Activated naive CD4-positive, alpha-beta T cell treated with anti-CD3 and anti-CD28 coated beads, Interleukin-2, amount 10 ng/mL, durations not matched to agents 7 days and 5 days (primary cell): ENCODE results near the gene CD2BP2.
"Not testable (repeated sequence)": the region's sequence is repeated elsewhere in the genome, so short reads cannot be mapped to it uniquely, and the experiment has no call there.

Experiments
- CTCF ChIA-PET: fragments of 350-600 bp; sonication (Branson Sonifier 250); formaldehyde crosslinking; loops from one replicate; lab custom pipeline; 2021; ENCODE audit warnings: antibody characterized with exemption; lab: Charles Lee
- DNase-seq: peaks from one replicate; pipeline ENCODE4 v3.0.0-alpha.2; 2020
- H3K27ac Mint-ChIP-seq: one replicate; pipeline ENCODE4 v1.8.0; 2021; ENCODE audit warnings: mild to moderate bottlenecking, moderate library complexity, mixed read lengths
- H3K27me3 Mint-ChIP-seq: one replicate; pipeline ENCODE4 v1.8.0; 2021; ENCODE audit warnings: mild to moderate bottlenecking, mixed read lengths
- H3K36me3 Mint-ChIP-seq: one replicate; pipeline ENCODE4 v1.8.0; 2021; ENCODE audit warnings: mixed read lengths
- H3K4me1 Mint-ChIP-seq: one replicate; pipeline ENCODE4 v1.8.0; 2021; ENCODE audit warnings: mixed read lengths
- H3K4me3 Mint-ChIP-seq: one replicate; pipeline ENCODE4 v1.8.0; 2021; ENCODE audit warnings: mild to moderate bottlenecking, moderate library complexity, mixed read lengths
- H3K9me3 Mint-ChIP-seq: one replicate; pipeline ENCODE4 v1.8.0; 2021; ENCODE audit warnings: mixed read lengths

Gene CD2BP2

DNA sequence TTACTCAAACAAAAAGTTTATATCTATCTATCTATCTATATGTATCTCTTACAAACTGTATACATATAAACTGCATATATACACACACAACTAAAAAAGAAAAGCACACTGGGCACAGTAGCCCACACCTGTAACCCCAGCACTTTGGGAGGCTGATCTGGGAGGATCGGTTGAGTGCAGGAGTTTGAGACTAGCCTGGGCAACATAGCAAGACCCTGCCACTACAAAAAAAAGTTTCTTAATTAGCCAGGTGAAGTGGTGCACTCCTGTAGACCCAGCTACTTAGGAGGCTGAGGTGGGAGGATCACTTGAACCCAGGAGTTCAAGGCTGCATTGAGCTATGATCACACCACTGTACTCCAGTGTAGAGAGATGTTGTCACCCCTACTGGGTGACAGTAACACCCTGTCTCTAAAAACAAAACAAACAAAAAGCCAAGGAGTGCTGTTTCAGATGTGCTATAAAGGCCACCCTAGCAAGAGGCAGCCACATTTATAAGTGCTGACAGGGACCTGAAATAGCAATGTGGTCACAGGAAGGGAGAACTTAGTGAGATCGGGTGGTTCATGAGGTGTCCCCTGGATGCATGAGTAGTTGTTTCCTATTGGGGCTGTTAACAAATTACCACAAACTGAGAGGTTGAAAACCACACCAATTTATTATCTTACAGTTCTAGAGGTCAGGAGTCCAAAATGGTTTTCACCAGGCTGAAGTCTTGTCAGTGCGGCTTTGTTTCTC, 4.8 kb downstream of the CD2BP2 start:
- no peaks in the 10 kb centered on the region for H3K9me3 Mint-ChIP-seq
- CTCF ChIA-PET = no interaction called here
- DNase-seq = no peak
- no peak overlapping the region for H3K4me3 Mint-ChIP-seq
- H3K36me3 Mint-ChIP-seq = peaks cover 39% of the 10 kb centered on the region
- H3K27me3 Mint-ChIP-seq = no peaks in the 10 kb centered on the region
- H3K4me1 Mint-ChIP-seq = peaks cover 24% of the 10 kb centered on the region
- peak overlapping the region; percentile 13 for H3K27ac Mint-ChIP-seq

- no peaks in the 10 kb centered on the region for H3K27me3 Mint-ChIP-seq
- H3K4me3 Mint-ChIP-seq = no peak overlapping the region
- CTCF ChIA-PET = no interaction called here
- H3K36me3 Mint-ChIP-seq = peaks cover 36% of the 10 kb centered on the region
- peak overlapping the region; percentile 65 for H3K27ac Mint-ChIP-seq
- no peaks in the 10 kb centered on the region for H3K9me3 Mint-ChIP-seq
- peaks cover 20% of the 10 kb centered on the region for H3K4me1 Mint-ChIP-seq
- DNase-seq = no peak
These were observed 5.4 kb downstream of the CD2BP2 start for GRCh38 chr16:30349675-30350074.

DNA sequence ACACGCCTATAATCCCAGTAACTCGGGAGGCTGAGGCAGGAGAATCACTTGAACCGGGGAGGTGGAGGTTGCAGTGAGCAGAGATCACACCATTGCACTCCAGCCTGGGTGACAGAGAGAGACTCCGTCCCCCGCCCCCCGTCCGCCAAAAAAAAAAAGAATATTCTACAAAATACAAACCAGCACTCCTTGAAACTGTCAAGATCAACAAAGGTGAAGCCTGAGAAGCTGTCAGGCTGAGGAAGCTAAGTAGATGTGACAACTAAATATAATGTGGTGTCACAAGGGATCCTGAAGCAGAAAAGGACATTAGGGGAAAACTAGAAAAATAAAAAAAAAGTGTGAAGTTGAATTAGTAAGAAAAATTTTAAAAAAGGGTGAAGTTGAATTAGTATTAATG, 6.2 kb downstream of the CD2BP2 start:
- peaks cover 13% of the 10 kb centered on the region for H3K4me1 Mint-ChIP-seq
- no peaks in the 10 kb centered on the region for H3K9me3 Mint-ChIP-seq
- DNase-seq = no peak
- no peak overlapping the region for H3K27ac Mint-ChIP-seq
- no peak overlapping the region for H3K4me3 Mint-ChIP-seq
- no peaks in the 10 kb centered on the region for H3K27me3 Mint-ChIP-seq
- H3K36me3 Mint-ChIP-seq = peaks cover 30% of the 10 kb centered on the region
- CTCF ChIA-PET = no interaction called here

DNA sequence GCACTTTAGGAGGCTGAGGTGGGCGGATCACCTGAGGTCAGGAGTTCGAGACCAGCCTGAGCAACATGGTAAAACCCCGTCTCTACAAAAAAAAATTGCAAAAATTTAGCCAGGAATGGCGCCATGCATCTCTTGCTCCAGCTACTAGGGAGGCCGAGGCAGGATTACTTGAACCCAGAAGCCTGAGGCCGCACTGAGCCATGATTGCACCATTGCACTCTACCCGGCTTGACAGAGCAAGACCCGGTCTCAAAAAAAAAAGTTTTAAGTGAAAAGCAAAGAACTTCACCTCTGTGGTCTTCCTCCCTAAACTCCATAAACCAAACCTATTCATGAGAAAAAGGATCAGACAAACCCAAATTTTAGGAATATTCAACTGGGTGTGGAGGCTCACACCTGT, 7.0 kb downstream of the CD2BP2 start:
- Mint-ChIP-seq H3K9me3 (no peaks in the 10 kb centered on the region), H3K27ac (no peak overlapping the region), H3K4me1 (peaks cover 7% of the 10 kb centered on the region), H3K4me3 (no peak overlapping the region), H3K36me3 (peaks cover 27% of the 10 kb centered on the region), H3K27me3 (no peaks in the 10 kb centered on the region)
- no peak for DNase-seq
- CTCF ChIA-PET = interaction anchor here (2.1 kb wide), 1 partner anchor 62 kb away, joined by 8 read pairs; no protein-coding TSS in a partner anchor

GRCh38 chr16:30346286-30346685, 8.8 kb downstream of the CD2BP2 start:
- Mint-ChIP-seq H3K36me3 (peaks cover 12% of the 10 kb centered on the region), H3K9me3 (no peaks in the 10 kb centered on the region), H3K4me1 (peaks cover 4% of the 10 kb centered on the region), H3K27ac (no peak overlapping the region), H3K4me3 (no peak overlapping the region), H3K27me3 (no peaks in the 10 kb centered on the region)
- CTCF ChIA-PET = interaction anchor here (1.2 to 2.1 kb wide), 2 partner anchors 10 to 63 kb away, joined by 3 to 8 read pairs; no protein-coding TSS in a partner anchor
- DNase-seq = no peak

- H3K27ac Mint-ChIP-seq, DNase-seq, CTCF ChIA-PET, H3K27me3 Mint-ChIP-seq, H3K4me3 Mint-ChIP-seq, H3K4me1 Mint-ChIP-seq, H3K36me3 Mint-ChIP-seq, H3K9me3 Mint-ChIP-seq: not testable (repeated sequence)
These were observed 11.7 kb downstream of the CD2BP2 start for GRCh38 chr16:30343491-30343820.

- Mint-ChIP-seq H3K4me3 (no peak overlapping the region), H3K9me3 (no peaks in the 10 kb centered on the region), H3K27ac (no peak overlapping the region), H3K36me3 (no peaks in the 10 kb centered on the region), H3K27me3 (no peaks in the 10 kb centered on the region), H3K4me1 (peaks cover 9% of the 10 kb centered on the region)
- DNase-seq = no peak
- CTCF ChIA-PET = interaction anchor here (1.2 kb wide), 1 partner anchor 27 kb away, joined by 3 read pairs; the partner anchor contains the start of gene TBC1D10B
These were observed 12.2 kb downstream of the CD2BP2 start for GRCh38 chr16:30342751-30343490.

DNA sequence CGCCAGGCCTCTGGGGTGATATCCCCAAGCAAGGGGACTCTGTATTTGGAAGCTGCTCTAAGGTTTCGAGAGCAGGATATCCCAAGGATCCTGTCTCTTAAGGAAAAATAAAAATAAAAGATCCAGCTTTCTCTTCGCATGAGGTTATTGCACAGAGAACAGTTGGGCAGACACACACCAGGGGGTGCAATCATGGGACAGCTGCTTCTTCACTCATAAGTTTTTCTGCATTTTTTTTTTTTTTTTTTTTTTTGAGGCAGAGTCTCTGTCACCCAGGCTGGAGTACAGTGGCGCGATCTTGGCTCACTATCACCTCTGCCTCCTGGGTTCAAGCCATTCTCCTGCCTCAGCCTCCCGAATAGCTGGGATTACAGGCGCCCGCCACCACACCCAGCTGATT, 13.1 kb downstream of the CD2BP2 start:
- DNase-seq, H3K4me3 Mint-ChIP-seq, H3K36me3 Mint-ChIP-seq, H3K27ac Mint-ChIP-seq, H3K27me3 Mint-ChIP-seq, H3K9me3 Mint-ChIP-seq, H3K4me1 Mint-ChIP-seq: not testable (repeated sequence)
- CTCF ChIA-PET = interaction anchor here (1.2 to 1.5 kb wide), 2 partner anchors 28 to 68 kb away, joined by 3 to 4 read pairs; partner anchors contain the start of gene TBC1D10B

- Mint-ChIP-seq H3K27me3 (no peaks in the 10 kb centered on the region), H3K36me3 (no peaks in the 10 kb centered on the region), H3K4me1 (peaks cover 19% of the 10 kb centered on the region), H3K27ac (peak overlapping the region; percentile 64), H3K9me3 (no peaks in the 10 kb centered on the region), H3K4me3 (no peak overlapping the region)
- CTCF ChIA-PET = no interaction called here
- no peak for DNase-seq
These were observed 14.5 kb downstream of the CD2BP2 start for GRCh38 chr16:30340621-30341020.

DNA sequence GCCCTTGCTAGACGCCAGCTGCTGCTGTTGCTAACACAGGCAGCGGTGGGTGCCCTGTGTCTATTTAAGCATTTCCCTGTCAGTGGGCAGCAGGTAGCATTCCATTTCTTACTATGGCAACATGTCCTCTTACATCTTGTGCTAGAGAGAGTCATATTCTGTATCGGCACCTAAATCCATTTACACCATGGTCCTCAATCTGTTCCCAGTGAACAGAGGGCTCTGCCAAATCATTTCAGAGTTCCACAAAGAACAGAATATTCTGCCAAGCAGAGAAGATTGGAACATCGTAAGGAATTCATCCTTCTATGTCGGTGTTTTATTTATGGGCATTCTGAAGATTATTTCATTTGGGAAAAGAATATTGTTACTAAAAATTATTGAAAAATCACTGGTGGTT, 16.4 kb downstream of the CD2BP2 start:
- H3K27ac Mint-ChIP-seq, DNase-seq, H3K4me3 Mint-ChIP-seq, H3K9me3 Mint-ChIP-seq, CTCF ChIA-PET, H3K27me3 Mint-ChIP-seq, H3K36me3 Mint-ChIP-seq: not testable (repeated sequence)
- peaks cover 21% of the 10 kb centered on the region for H3K4me1 Mint-ChIP-seq

DNA sequence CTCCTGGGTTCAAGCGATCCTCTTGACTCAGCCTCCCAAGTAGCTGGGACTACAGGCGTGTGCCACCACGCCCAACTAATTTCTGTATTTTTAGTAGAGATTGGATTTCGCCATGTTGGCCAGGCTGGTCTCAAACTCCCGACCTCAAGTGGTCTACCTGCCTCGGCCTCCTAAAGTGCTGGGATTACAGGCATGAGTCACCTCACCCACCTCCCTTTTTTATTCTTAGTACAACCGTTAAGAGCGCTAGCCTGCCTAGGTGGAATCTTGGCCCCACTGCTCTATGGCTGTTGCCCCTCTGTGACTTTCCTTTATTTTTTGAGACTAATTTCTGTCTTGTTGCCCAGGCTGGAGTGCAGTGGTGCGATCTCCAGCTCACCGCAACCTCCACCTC, 17.1 kb downstream of the CD2BP2 start:
- not testable (repeated sequence) for H3K4me3 Mint-ChIP-seq, DNase-seq

GRCh38 chr16:30335598-30336474, 19.3 kb downstream of the CD2BP2 start:
- peak overlapping the region; percentile 77 for H3K4me3 Mint-ChIP-seq
- peak overlapping the region; percentile 93 for H3K27ac Mint-ChIP-seq
- H3K4me1 Mint-ChIP-seq = peaks cover 27% of the 10 kb centered on the region
- no peaks in the 10 kb centered on the region for H3K36me3 Mint-ChIP-seq
- no peaks in the 10 kb centered on the region for H3K9me3 Mint-ChIP-seq
- CTCF ChIA-PET = interaction anchor here (1.4 to 1.8 kb wide), 2 partner anchors 35 to 244 kb away, joined by 4 to 5 read pairs; partner anchors contain the start of genes TBC1D10B and TBX6
- H3K27me3 Mint-ChIP-seq = no peaks in the 10 kb centered on the region
- DNase-seq = peak; percentile 56

More for the DNA sequence above, 17.1 kb downstream of the CD2BP2 start:
- H3K9me3 Mint-ChIP-seq, CTCF ChIA-PET, H3K27ac Mint-ChIP-seq, H3K27me3 Mint-ChIP-seq, H3K36me3 Mint-ChIP-seq: not testable (repeated sequence)
- H3K4me1 Mint-ChIP-seq = peaks cover 23% of the 10 kb centered on the region

DNA sequence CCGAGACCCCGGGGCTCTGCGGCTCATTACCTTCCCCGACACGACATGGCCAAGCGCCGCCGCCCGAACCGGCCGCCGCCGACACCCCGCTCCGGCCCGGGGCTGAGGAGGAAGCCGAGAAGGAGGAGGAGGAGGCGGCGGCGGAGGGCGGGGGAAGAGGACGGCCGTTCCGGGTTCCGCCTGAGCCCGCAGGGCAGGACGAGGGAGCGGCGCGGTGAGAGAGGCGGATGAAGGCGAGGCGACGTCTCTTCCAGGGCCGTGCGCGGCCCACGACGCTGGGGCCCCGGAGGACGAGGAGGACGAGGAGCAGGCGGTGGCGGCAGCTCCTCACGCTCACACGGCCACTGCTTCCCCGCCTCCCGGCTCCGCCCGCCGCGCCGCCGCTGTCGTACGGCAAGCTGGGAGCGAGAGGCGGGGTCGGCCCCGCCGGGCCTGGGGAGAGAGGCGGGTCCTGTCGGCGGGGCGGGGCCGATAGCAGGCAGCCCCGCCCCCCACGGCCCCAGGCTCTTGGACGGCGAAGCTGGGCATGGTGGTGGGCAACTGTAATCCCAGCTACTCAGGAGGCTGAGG, 20.0 kb downstream of the CD2BP2 start:
- H3K4me1 Mint-ChIP-seq = peaks cover 26% of the 10 kb centered on the region
- H3K27ac Mint-ChIP-seq = peak overlapping the region; percentile 93
- not testable (repeated sequence) for H3K36me3 Mint-ChIP-seq, H3K9me3 Mint-ChIP-seq, H3K27me3 Mint-ChIP-seq
- DNase-seq = peak; percentile 89
- CTCF ChIA-PET = interaction anchor here (1.4 to 1.8 kb wide), 2 partner anchors 36 to 243 kb away, joined by 4 to 5 read pairs; partner anchors contain the start of genes TBC1D10B and TBX6
- peak overlapping the region; percentile 77 for H3K4me3 Mint-ChIP-seq
